HL-60 (cell line): ENCODE results near the gene UGT1A5.

Experiments
- DNase-seq, 2 experiments: peaks; one replicate each; pipeline ENCODE4 v3.0.0-alpha.2; 2010 to 2020; ENCODE audit warnings: low read depth in 1 of 2, low spot score in 1 of 2
- H3K27ac ChIP-seq: fragments of 250-450 bp; sonication (Bioruptor Pico); replicated peaks from 2 replicates; pipeline ENCODE4 v1.5.1; 2020; ENCODE audit warnings: mild to moderate bottlenecking, moderate library complexity
- H3K27me3 ChIP-seq: fragments of 250-450 bp; sonication (Bioruptor Pico); 2 replicates; pipeline ENCODE4 v1.5.1; 2021; ENCODE audit warnings: mild to moderate bottlenecking, moderate library complexity; ENCODE audit not compliant: insufficient read depth, poor library complexity, severe bottlenecking
- H3K4me3 ChIP-seq: replicated peaks from 2 replicates; pipeline ENCODE4 v1.5.1; 2011; ENCODE audit warnings: mild to moderate bottlenecking, control low read depth, low read length; ENCODE audit not compliant: insufficient read depth
- GABPA ChIP-seq: IDR thresholded peaks from 2 replicates; pipeline ENCODE4 v1.6.1; 2012; ENCODE audit warnings: low read depth
- POLR2AphosphoS5 ChIP-seq: IDR thresholded peaks from 2 replicates; pipeline ENCODE4 v1.6.1; 2012; ENCODE audit warnings: low read depth
- SPI1 ChIP-seq: IDR thresholded peaks from 2 replicates; pipeline ENCODE4 v1.6.1; 2012; ENCODE audit warnings: low read depth, mild to moderate bottlenecking, borderline replicate concordance
- TF ChIP-seq, protein P1 (sequence below): IDR thresholded peaks from 2 replicates; pipeline ENCODE4 v1.6.1; 2012; ENCODE audit warnings: low read depth; ENCODE audit not compliant: insufficient replicate concordance
- TF ChIP-seq, protein P2 (sequence below): IDR thresholded peaks from one replicate; pipeline ENCODE4 v1.5.1; 2011; ENCODE audit warnings: low read length, control low read depth, inconsistent platforms; ENCODE audit not compliant: insufficient read depth

UGT1A5 gene

DNA sequence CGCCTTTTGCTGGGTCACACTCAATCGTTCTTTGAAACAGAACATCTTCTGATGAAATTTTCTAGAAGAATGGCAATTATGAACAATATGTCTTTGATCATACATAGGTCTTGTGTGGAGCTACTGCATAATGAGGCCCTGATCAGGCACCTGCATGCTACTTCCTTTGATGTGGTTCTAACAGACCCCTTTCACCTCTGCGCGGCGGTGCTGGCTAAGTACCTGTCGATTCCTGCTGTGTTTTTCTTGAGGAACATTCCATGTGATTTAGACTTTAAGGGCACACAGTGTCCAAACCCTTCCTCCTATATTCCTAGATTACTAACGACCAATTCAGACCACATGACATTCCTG lies 532 bp downstream of the UGT1A5 start:
- TF ChIP-seq POLR2AphosphoS5 (no peak), GABPA (no peak), SPI1 (no peak)
- TF ChIP-seq, protein P1, sequence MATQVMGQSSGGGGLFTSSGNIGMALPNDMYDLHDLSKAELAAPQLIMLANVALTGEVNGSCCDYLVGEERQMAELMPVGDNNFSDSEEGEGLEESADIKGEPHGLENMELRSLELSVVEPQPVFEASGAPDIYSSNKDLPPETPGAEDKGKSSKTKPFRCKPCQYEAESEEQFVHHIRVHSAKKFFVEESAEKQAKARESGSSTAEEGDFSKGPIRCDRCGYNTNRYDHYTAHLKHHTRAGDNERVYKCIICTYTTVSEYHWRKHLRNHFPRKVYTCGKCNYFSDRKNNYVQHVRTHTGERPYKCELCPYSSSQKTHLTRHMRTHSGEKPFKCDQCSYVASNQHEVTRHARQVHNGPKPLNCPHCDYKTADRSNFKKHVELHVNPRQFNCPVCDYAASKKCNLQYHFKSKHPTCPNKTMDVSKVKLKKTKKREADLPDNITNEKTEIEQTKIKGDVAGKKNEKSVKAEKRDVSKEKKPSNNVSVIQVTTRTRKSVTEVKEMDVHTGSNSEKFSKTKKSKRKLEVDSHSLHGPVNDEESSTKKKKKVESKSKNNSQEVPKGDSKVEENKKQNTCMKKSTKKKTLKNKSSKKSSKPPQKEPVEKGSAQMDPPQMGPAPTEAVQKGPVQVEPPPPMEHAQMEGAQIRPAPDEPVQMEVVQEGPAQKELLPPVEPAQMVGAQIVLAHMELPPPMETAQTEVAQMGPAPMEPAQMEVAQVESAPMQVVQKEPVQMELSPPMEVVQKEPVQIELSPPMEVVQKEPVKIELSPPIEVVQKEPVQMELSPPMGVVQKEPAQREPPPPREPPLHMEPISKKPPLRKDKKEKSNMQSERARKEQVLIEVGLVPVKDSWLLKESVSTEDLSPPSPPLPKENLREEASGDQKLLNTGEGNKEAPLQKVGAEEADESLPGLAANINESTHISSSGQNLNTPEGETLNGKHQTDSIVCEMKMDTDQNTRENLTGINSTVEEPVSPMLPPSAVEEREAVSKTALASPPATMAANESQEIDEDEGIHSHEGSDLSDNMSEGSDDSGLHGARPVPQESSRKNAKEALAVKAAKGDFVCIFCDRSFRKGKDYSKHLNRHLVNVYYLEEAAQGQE, result no peak
- TF ChIP-seq, protein P2, sequence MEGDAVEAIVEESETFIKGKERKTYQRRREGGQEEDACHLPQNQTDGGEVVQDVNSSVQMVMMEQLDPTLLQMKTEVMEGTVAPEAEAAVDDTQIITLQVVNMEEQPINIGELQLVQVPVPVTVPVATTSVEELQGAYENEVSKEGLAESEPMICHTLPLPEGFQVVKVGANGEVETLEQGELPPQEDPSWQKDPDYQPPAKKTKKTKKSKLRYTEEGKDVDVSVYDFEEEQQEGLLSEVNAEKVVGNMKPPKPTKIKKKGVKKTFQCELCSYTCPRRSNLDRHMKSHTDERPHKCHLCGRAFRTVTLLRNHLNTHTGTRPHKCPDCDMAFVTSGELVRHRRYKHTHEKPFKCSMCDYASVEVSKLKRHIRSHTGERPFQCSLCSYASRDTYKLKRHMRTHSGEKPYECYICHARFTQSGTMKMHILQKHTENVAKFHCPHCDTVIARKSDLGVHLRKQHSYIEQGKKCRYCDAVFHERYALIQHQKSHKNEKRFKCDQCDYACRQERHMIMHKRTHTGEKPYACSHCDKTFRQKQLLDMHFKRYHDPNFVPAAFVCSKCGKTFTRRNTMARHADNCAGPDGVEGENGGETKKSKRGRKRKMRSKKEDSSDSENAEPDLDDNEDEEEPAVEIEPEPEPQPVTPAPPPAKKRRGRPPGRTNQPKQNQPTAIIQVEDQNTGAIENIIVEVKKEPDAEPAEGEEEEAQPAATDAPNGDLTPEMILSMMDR, result no peak
- Histone ChIP-seq H3K27ac (no peak overlapping the region), H3K4me3 (no peak overlapping the region), H3K27me3 (no peaks in the 10 kb centered on the region)
- DNase-seq, result no peak

DNA sequence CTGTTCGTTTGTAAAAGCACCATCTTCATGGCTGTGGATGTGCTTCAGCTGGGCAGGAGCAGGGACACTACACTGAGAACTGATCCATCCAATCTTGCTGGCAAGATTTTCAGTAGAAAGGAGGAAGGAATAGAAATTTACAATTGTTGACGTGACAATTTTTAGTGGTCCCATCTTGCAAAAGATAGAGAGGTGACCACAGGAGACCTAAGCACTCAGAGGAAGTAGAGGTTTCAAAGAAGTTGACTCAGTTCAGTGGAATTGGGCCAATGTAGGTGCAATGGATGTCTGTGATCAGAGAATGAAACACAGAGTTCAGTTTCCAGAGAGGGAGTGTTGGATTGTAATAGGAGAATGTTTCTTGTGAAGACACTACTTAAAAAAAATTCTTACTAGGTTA lies 1.4 kb downstream of the UGT1A5 start:
- Histone ChIP-seq H3K4me3 (no peak overlapping the region), H3K27ac (no peak overlapping the region), H3K27me3 (no peaks in the 10 kb centered on the region)
- no peak for TF ChIP-seq GABPA
- no peak for TF ChIP-seq SPI1
- TF ChIP-seq POLR2AphosphoS5, result no peak
- TF ChIP-seq, protein P2, result no peak
- TF ChIP-seq, protein P1, result no peak
- DNase-seq, result no peak

DNA sequence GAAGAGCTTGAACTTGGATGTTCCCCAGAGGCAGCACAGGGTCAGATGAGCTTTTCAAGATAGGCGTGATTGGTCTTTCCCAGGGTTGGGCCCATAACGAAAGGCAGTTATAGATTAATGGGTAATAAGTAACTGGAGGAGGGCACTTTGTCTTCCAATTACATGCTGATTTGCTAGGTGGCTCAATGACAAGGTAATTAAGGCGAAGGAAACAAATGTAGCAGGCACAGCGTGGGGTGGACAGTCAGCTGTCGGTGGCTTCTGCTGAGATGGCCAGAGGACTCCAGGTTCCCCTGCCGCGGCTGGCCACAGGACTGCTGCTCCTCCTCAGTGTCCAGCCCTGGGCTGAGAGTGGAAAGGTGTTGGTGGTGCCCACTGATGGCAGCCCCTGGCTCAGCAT lies 5.8 kb downstream of the UGT1A5 start, which contains the start of gene UGT1A4:
Gene UGT1A4, plus strand, starts transcription at position 185 of the 400 bp plus-strand sequence. Its CDS starts 85 bp downstream, at position 270.
- no peak for TF ChIP-seq POLR2AphosphoS5
- no peak for TF ChIP-seq SPI1
- TF ChIP-seq, protein P1, result no peak
- no peak for TF ChIP-seq GABPA
- TF ChIP-seq, protein P2, result no peak
- Histone ChIP-seq H3K4me3 (no peak within 1 kb of the TSS), H3K27me3 (no peaks in the 10 kb centered on the region)

More for the DNA sequence above, 5.8 kb downstream of the UGT1A5 start, which contains the start of gene UGT1A4:
- no peak within 1 kb of the TSS for H3K27ac ChIP-seq
- DNase-seq, result no peak
